Medulla oblongata (tissue), 1 donor: ENCODE measurements around the gene PDIA5.

Experiments
- DNase-seq: peaks from one replicate; pipeline ENCODE4 v3.0.0-alpha.2; 2015; ENCODE audit errors: extremely low spot score

The PDIA5 gene

DNA sequence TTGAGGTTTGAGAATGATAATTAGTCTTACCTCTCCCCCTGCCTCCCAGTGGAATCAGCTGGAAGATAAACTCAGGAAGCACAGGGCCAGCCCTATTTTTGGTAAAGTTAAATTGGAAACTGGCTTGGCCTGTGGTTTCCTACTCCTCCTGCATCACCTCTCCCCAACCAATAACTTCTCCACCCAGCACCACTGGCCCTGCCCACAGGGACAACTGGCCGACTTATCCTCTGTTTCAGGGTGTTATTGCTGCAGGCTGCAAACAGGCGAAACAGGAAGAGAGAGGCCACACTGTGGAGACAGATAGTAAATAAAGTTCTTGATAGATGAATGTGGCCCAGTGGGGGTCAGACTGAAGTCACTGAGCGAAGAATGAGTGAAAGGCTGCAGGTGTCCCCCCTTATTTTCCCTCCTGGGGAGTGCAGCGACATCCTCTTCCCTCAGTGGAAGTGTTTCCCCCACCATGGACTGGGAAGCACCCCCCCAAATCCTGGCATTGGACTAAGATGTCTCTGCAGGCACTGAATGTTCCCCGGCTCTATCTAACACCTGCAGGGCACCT, 47.1 kb downstream of the PDIA5 start:
- no peak for DNase-seq

DNA sequence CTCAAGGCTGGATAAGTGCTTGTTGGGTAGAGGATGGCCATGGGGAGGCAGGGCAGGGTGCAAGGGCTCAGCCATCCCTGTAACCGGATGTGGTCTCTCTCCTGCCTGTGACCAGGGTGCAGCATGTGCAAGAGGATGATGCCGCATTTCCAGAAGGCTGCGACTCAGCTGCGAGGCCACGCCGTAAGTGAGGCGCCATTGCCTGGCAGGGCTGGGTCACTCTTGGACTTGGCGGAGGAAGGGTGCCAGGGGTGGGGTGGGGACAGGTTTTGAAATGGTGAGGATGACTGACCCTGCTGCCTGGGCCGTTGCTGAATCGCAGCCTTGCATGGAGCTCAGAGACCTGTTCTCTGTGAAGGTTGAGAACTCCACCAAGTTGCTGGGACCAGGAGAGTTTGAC, 49.3 kb downstream of the PDIA5 start:
- DNase-seq: no peak

DNA sequence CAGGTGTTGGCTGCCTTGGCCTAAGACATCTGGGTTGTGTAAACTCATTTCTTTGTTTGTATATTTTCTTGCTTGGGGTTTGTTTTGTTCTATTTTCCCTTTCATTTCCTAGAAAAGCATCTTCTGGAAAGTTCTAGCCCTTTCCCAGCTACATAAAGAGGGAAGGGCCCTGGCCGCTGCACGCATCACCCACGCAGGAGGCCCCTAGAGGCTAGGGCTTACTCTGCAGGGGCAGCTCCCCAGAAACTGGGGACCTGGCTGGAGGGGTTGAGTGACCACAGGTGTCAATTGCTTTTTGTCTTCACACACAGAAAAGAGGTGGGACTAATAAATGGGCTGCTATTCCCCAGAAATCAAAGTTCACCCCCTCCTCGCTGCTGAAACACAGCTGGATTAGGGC, 52.6 kb downstream of the PDIA5 start:
- DNase-seq: no peak

DNA sequence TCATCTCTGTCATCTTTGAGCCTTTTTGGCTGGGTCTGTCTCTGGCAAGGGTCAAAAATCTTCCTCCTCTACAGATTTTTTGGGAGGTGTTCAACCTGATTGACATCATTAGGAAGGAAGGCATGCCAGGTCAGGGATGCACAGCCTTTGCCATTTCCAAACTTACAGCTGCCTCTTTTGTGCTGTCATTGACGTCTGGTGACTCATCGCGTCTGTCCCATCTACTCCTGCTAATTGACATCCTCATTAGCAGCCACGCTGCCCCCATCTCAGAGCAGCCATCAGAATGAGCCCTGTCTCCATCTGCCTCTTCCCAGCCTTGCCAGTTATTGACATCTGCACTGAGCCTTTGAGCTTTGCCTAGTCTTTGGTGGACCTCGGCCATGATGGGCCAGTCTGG, 53.0 kb downstream of the PDIA5 start:
- DNase-seq: no peak

DNA sequence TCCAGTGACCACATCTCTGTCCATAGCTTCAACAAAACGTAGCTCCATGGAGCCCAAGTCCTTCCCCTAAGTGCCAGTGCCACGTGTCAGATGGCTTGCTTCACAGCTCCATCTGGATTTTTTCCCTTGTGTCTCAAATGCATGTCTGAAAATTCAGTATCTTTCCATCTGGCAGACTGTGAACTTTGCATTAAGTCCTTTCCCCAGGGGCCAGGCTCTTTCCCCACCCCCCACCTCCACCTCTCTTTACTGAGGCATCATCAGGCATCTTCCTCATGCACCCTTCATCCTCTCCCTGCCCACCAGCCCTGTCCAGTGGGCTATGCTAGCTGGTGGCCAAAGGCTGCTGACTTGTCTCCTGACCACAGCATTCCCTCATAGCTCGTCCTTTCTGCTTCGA, 53.7 kb downstream of the PDIA5 start:
- DNase-seq: no peak

DNA sequence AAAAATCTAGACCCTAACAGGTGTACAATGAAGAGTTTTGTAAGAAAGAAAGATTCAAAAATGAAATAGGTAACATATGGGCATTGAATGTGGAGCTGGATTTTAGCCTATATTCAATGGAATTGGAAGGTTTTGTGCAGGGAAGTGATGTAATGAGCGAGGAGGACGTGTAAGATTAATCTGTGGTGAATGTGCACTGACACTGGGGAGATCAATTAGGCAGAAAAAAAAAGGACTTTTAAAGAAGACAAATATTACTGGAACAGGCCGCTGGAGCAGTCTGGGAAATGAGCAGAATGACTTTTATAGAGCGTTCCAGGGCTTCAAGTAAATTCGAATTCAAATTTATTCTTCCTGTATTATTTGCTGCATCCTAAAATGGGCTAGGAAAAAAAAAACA, 55.2 kb downstream of the PDIA5 start:
- no peak for DNase-seq

DNA sequence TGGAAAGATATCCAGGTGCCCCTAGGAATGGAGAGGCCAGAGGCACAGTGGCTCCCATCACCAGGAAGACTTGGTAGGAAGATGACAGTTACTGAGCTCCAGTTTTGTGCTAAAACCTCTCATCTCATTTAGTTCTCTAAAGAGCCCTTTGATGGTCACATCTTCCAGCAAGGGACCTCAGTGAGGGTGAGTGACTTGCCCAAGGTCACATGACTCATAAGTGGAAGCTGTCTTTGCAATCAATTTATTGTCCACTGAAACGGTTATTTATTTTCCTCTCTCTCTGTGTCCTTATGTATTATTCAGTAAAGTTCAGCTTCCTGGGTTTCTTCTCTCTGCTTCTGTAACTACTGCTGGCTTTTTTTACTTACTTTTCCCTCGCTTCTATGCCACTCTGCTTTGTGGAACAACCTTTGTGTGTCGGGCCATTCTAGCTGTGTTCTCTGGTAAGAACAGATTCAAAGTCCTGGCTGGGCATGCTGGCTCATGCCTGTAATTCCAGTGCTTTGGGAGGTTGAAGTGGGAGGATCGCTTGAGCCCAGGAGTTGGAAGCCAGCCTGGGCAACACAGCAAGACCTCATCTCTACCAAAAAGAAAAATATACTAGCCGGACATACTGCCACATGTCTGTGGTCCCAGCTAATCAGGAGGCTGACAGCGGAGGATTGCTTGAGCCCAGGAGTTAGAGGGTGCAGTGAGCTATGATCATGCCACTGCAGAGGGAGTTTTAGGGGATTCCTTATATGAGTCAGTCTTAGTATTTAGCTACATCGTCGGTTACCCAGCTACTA, 55.9 kb downstream of the PDIA5 start:
- DNase-seq: no peak

DNA sequence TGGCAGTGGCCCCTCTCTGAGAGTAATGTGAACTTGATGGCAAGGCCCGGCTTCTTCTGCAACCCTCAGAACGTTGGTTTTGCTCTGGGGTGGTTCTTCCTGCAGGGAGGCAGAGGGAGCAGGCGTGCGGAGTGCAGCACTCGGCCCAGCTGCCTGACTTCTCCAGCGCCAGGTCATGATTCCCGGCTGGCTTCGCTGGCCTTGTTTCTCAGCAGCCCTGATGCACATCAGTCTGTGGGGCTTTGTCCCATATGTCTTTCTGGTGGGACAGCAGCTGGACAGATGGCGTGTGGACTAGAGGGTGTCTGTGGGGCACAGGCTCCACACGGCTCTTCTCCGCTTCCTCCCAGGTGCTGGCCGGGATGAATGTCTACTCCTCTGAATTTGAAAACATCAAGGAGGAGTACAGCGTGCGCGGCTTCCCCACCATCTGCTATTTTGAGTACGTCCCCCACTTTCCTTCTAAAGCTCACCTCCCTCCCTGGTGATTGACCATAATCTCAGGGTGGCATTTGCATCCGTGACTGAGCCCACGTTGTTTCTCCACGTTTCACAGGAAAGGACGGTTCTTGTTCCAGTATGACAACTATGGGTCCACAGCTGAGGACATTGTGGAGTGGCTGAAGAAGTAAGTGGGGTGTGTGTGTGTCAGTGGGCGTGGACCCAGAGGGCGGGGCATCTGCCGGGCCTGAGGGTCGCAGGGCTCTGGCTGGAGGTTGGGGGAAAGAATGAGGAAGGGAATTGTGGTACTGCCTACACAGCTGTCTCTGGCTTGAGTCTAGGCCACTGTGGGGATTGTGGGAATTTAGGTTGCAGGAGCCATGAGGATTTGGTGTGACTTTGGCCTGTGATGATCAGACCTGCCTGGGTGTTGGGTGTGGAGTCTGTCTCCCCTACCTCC, 57.1 kb downstream of the PDIA5 start:
- no peak for DNase-seq

DNA sequence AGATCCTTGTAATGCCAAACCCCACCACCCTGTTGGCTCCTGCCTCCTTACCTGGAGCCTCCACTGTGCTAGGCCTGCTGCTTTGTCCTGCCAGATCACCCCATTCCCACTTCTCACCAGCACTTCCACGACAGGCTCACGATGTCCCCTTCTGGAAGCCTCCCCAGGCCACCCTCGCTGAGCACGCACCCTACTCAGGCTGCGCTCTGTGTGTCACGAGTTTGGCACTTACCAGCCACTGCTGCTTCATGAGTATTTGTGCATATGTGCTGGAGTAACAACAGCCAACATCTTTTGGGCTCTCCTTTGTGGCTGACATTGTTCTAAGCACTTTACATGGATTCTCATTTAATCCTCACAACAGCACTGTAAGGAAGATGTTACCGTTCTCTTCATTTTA, 58.1 kb downstream of the PDIA5 start:
- no peak for DNase-seq

DNA sequence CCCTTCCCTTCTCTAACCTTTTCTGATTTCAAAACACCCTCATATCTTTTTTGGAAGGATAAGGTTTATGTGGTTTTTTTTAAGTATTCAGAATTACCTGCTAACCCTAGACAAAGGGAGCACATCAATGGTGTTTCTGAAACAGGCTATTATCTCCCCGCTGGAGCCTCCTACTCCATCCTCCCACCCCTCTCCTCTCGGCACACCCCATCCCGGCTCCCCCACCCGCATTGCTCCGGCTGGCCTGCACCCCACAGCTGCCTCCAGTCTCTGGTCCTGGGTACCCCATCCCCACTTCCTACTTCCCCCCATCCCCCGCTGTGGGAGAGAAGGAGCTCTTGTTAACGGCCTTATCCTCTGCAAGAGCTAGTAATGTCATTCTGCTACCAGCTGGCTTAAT, 59.2 kb downstream of the PDIA5 start:
- DNase-seq: no peak

DNA sequence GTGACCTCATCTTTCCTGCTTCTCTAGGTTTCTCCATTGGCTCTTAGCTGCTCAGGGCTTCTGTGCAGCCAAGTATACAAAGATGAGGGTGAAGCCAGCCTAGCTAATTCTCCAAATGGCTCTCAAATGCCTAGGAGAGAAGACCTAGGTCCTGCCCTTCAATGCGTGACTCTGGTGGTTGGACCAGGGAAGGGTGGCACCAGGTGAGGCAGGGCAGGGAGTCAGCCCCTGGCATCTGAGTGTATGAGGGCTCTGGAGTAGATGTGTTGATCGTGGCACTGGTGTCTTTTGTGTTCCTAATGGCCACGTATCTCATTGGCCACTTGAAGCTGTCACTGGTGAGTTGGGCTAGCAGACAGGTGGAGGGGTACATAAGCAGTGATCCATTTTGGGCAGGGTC, 59.8 kb downstream of the PDIA5 start:
- DNase-seq: no peak

DNA sequence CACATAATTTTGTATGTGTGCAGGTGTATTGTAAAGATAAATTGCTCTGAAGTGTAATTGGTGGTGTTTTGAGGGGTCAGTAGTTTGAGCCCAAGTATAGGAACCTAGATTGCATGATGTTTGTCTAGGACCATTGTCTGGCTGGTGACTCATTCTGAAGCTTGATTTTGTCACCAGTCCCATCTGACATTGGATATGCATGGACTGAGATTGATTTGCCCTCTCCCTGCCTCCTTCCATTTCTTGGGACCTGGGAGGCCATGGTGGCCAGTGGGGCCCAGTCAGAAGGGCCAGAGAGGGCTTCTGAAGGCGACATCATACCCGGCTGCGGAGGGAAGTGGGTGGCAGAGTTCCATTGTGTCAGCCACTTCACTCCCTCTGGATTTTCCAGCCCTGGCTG, 62.3 kb downstream of the PDIA5 start:
- DNase-seq: no peak

DNA sequence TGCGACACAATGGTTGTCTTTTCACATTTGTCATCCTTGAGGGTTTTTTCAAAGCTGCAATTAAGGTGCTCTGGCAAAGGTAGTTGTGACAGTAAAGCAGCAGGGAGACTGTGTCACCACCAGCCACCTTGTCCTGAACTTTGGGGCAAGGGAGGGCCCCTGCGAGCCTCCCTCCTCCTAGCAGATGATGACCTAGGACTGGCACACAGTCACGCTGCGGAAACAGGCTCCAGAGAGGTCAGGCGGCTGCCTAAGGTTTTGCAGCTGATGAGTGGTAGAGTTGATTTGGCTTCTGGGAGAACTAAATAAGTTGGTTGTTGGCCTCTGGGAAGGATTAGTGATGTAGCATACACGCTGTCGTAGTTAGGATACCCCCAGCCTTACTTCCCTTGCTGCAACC, 62.7 kb downstream of the PDIA5 start:
- no peak for DNase-seq

DNA sequence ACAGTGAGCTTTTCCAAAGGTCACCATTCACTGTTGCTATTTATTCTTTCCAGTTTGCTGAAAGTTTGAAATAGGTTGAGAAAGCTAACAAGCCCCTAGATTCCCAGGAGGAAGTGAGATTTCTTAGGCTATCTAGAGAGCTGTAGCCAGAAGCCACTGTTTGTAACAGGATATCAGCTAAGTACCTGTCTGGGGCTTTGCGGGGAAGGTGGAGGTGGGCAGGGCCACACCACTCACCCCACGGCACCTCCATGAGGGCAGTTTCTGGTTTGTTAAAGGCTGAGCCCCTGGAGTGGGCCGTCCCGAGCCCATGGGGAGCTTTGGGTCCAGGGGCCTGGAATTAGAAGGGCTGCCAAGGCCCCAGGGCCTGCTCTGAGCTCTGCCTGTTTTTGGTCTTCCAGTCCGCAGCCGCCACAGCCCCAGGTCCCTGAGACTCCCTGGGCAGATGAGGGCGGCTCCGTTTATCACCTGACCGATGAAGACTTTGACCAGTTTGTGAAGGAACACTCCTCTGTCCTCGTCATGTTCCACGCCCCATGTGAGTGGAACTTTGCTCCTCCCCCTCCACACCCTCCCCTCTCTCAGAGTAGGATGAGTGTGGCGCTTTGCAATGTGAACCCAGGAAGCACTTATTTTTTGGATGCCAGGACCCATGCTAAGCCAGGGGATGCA, 63.4 kb downstream of the PDIA5 start:
- no peak for DNase-seq

DNA sequence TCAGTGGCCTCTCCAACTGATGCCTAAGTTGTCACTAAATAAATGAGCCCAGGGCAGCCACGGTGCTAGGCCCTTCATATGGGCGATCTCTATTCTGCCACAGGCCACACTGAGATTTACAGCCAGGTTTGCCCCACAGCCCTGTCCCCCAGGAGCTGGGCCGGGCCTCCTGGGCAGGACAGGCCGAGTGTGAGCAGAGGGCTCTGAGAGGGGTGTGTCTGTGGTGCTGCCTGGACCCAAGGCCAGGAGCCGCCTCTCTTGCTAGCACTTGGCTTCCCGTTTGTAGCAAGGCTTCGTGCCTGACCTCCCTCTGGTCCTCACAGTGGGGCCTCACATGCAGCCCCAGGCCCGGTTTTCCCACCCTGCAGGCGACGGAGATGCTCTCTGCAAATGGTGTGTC, 67.8 kb downstream of the PDIA5 start:
- DNase-seq: no peak

DNA sequence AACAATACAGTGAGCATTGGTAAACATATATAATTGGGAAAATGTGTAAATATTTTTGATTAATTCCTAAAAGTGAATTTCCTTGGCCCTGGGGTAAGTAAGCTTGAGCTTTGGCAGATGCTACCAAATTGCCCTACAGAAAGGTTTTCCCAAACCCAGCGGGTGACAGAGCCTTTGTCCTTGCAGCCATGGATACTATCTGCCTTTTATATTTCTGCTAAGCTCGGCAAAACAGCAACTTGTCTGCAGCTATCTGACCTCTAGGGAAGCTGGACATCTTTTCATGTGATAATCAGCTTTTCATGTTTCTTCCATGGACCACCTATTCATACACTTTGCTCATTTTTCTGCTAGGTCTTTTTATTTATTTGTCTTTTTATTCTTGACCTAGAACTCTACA, 70.2 kb downstream of the PDIA5 start:
- no peak for DNase-seq

DNA sequence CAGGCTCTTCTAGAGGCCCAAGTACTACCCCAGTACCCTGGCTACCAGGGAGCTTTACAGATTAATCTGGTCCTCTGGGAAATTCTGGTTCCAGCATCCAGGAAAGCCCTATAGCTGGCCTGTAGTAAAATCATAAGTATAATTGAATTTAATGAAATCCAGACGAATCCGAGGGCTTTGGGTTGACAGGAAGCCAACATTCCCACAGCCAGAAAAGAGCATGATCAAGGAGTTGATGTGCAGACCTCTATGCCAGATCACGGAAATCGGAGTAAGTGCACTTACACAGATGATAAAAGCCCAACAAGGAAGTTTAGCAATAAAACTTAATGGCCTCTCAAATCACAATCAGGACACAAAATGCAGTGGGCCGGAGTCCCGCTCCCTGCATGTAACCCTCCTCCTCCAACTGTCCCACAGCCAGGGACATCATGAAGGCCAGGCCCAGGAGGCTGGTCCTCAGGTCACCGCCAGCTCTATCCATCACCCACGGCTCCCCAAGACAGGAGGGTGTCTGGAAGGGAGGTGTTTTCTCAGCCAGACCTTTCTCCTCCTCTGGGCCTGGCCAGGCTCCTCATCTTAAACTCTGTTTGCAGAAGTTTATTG, 72.1 kb downstream of the PDIA5 start:
- no peak for DNase-seq

DNA sequence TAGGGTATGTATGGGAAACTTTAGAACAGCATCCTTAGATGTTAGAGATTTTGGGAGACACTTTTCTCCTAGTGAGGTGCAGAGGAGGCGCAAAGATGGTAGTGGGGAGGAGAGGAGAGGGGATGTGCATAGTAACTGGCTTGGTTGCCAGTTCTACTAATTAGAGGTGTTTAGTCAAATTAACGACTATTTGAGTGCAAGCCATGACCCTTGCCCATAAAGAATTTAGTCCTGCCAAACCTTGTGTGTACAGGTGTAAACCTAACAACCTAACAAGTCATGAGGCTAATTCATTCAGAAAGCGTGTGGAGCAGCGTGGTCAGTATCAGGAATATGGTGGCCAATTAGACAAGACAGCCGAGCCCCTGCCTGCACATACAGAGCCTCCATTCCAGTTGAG, 72.7 kb downstream of the PDIA5 start:
- no peak for DNase-seq

DNA sequence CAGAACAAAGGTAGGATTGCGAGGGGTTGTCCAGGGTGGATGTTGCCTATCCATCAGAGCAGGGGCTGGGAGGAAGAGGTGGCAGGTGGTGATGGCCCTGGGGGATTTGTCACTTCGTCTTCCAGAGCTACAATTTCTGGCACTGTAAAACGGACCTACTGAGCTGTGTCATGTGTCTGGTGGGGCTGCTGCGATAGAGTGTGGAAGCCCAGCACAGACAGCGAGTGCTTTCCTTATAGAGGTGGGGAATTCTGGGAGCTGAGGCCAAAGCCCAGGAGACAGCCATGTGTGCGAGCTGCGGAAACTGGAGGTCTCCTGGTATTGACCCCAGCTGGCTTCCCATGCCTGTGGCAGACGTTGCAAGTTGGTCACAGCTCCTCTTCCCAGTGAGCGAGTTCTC, 73.7 kb downstream of the PDIA5 start:
- no peak for DNase-seq

DNA sequence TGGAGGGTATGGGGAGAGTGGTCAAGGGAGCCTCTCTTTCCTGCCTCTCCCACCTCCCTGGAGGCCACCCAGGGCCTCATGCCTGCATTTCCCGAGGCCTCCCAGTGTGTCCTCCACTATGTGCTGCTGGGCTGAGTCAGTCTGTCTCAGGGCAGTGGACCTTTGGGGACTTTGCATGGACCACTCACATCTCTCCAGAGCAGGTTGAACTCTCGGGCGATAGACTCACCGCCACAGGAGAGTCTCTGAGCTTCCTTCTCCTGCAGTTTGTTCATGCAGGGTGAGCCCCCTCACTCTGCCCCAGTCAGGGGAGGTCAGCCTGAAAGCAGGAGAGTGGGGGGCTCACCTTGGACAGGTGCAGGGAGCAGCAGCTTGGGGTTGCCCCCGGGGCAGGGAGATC, 74.5 kb downstream of the PDIA5 start:
- DNase-seq: no peak

DNA sequence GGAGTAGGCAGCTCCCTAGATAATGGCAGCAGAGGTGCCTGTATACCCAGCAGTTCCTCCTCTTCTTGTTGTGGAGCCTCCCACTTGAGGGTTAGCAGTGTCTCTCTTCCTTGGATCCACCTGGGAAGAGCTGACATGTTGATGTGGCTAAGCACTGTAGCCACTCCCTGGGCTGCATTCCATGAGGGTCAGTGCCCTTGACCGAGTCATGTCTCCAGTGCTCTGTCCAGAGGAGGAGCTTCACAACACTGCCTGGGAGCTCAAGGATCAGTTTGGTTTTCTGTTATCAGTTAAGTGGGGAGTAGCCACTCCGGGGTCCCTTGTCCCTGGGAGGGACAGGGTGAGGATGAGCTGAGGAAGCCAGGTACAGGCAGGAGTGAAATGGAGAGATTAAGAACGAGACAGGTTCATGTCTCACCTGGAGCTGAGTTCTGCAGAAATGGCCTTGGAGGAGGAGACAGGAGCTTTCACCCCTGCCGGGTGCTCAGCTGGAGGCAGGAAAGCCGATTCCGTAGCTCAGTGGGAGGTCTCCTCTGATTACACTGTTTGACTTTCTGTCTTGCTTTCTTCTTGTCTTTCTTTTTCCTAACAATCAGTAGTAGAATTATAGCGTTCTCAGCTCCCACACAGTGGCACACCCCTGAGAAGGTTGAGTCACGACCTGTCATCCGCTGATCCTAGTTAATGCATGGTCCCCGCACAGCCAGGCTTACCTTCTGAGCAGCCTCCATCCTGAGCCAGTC, 77.0 kb downstream of the PDIA5 start:
- DNase-seq: no peak
